Stimulated activated CD4-positive, alpha-beta T cell treated with anti-CD3 and anti-CD28 coated beads, Interleukin-4, amount 100 ng/mL, for 48 hours (primary cell): ENCODE measurements around the gene ALAD.
"Not testable (repeated sequence)": the region's sequence is repeated elsewhere in the genome, so short reads cannot be mapped to it uniquely, and the experiment has no call there.

ENCODE experiments used
- DNase-seq, 2 donors: peaks; one replicate each; pipeline ENCODE4 v3.0.0-alpha.2; 2020; ENCODE audit warnings: low read depth in 2 of 2

ALAD gene

DNA sequence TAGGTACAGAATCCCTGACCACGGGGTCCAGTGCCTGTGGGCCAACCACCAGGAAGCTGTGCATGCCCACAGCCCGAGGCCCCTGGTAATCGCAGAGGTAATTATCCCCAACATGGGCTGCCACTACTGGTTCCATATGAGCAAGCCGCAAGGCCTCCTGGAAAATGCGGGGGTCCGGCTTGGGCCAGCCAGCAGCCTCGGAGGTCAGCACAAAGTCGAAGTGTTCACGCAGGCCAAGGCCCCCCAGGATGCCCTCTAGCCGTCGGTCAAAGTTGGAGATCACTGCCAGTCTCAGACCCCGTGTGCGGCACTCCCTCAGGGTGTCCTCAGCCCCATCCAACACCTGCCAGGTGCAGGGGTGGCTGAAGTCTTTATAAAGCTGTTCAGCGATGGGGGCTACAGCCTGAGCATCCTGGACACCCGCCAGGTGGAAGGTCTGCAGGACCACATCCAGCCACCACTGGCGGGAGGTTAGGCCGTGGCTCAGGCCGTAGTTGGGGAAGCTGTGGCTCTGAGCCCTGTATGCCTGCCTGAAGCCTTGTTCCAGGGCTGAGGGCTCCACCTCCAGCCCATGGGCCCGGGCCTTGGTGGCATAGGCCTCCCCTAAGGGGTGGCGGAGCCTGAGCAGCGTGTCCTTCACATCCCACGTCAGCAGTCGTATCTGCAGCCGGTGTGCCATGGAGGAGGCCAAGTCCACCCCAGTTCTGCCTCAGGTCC is 27.2 kb downstream of the ALAD start:
- DNase-seq: no peak

DNA sequence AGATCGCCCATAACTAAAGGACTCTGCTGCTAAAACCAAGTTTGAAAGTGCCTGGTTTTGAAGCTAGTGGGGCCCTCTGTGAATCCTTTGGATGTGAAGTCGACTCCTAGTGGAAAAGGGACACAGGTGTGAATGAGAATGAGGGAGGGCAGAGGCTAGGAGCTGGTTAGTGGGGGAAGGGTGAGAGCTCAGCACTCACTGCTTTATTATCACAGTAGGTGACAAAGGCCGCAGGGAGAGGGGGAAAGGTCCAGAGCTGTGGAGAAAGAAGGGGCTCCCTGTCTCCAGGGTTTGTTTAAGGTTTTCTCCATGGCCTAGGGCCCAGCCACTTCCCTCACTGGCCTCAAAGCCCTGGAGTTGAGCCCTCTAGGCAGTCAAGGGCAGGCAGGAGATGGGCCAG is 27.8 kb downstream of the ALAD start:
- DNase-seq: no peak

DNA sequence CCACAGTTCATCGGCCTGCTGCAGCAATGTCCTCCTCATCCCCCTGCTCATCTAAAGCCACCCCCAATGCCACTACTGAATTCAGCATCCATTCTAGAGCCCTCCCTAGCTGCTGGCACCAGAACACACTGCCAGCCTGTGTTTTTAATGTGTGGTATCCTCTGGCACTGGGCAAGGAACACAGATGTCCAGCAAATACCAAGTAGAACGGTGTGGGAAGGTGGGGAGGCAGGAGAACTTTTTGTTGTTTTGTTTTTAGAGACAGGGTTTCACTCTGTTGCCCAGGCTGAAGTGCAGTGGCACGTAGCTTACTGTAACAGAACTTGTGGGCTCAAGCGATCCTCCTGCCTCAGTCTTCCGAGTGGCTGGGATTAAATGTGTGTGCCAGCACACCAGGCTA is 29.0 kb downstream of the ALAD start:
- DNase-seq: no peak

DNA sequence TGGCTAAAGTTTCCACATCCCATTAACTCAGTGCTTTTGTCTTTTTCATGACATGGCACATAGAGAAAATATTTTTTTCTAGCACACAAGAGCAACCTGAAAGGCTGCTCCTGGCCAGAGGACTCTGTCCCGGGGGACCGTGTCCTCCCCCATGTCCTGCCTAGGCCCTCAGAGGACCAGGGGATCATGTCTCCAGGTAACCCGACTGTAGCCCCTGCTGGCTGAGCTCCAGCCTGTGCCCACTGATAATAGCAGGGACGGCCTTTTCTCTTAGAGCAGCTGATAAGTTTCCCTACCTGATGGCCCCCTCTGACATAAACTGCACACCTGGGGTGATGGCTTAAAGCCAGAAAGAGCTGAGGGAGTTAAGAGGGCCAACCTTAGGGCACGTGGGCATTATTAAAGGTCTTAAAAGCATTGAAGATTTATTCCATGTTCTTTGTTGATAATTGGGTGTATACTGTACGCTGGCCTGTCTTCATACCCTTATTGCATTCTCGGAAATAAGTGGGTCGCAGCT is 30.2 kb downstream of the ALAD start:
- no peak for DNase-seq

- no peak for DNase-seq
Measured at GRCh38 chr9:113369855-113370140, 31.3 kb downstream of the ALAD start.

DNA sequence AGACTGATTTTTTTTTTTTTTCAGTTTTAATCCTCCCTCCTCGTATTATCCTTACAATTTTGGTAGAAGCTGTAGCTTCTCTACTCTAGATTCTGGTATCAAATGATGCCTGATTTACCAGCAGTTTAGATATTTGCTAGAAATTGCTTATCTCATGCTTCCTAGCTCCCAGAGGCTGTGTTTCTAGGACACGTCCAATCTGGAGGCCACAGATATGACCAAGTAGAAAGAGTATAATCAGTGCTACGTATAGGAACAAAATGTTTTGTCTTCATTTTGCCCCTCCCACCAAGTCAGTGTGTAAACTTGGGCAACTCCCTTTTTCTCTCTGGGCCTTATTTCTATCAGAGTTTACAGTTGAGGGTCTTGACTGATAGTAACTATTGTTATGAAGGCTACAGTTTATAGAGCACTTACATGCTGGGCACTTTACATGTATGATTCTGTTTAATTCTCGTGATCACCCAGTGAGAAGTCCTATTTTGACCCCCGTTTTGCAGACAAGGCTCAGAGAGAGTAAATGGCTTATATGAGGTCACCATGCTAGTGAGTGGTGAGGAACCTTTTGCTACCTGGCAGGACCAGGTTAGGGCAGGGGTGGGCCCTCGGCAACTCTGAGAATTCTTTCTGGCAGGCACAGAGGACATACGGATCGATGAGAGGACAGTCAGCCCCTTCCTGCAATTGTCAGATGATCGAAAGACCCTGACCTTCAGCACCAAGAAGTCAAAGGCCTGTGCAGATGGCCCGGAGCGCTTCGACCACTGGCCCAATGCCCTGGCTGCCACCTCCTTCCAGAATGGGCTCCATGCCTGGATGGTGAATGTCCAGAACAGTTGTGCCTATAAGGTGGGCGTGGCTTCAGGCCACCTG is 31.9 kb downstream of the ALAD start:
- no peak for DNase-seq

GRCh38 chr9:113368348-113368981 is 32.6 kb downstream of the ALAD start:
- DNase-seq: no peak

GRCh38 chr9:113365652-113366051 is 35.4 kb downstream of the ALAD start:
- DNase-seq: not testable (repeated sequence)

DNA sequence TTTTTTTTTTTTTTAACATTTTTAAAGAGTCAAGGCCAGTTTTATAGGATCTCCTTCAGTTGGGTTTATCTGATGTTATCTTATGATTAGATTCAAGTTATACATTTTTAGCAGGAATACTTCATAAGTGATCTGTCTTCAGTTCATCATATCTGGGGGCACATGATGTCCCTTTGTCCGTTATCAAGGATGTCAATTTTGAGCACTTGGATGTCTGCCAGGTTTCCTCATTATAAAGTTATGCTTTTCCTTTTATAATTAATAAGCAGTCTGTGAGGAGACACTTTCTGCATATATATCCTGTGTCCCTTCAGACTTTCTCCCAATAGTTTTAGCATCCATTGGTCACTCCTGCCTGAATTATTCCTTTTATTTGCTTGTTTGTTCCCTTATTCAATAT is 36.1 kb downstream of the ALAD start:
- DNase-seq: no peak

- no peak for DNase-seq
Measured at GRCh38 chr9:113363336-113363735, 37.7 kb downstream of the ALAD start.

GRCh38 chr9:113361304-113362018 is 39.6 kb downstream of the ALAD start:
- DNase-seq: peak in 1 of 2 donors; percentile 20

DNA sequence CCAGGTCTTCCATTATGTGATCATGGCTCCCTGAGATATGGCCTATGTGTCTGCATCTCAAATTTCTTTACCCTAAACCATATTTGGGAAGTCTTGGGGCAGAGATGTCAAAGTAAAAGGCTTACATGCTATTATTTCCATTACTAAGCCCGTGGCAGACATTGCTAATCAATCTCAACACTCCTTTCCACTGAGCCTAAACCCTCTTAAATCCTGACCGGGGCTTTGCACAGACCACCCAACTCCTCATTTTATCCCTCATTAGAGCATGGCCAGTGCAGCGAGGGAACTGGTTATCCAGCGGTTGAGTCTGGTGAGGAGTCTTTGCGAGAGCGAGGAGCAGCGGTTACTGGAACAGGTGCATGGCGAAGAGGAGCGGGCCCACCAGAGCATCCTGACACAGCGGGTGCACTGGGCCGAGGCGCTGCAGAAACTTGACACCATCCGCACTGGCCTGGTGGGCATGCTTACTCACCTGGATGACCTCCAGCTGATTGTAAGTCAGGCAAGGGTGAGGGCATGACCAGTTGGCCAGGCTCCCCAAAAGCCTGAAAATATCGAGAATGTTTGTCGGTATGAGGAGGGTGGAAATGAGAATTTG is 40.7 kb downstream of the ALAD start:
- DNase-seq: no peak

DNA sequence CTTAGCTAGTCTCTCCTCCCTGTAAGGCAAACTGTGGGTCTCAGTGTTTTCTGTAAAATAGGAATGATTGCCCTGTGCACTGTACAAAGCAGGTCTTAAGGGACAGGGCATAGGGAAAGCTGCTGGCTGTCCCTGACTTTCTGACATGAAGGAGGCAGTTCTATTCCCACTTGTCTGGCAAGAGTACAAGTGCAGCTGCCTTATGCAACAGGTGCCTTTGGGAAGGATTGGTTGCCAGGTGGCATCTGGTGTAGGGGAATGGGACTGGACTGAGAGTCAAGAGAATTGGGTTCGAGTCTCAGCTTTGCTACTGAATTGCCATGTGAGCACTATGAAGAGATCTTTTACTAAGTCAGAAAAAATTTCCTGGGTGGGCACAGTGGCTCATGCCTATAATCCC is 41.7 kb downstream of the ALAD start:
- no peak for DNase-seq

DNA sequence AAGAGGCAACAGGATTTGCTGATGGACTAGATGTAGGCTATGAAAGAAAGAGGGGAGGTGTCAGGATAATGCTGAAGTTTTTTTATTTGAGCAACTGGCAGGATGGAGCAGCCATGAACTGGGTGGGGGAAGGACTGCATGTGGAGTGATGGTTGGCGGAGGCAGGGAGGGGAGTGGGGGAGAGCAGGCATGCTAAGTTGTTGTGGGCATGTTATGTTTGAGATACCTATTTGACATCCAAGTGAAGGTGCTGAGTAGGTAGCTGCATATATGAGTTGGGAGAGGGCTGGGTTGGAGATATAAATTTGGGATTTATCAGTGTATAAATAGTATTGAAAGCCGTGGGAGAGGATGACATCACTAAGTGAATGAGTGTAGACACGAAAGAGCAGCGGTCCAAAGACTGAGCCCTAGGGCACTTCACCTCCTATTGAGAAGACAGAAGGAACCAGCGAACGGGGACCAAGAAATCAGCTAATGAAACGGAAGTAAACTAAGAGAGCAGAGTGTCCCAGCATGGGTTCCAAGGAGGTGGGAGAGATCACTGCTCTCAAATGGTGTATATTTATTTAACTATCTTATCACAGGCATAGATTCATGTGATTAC is 44.3 kb downstream of the ALAD start:
- no peak for DNase-seq

DNA sequence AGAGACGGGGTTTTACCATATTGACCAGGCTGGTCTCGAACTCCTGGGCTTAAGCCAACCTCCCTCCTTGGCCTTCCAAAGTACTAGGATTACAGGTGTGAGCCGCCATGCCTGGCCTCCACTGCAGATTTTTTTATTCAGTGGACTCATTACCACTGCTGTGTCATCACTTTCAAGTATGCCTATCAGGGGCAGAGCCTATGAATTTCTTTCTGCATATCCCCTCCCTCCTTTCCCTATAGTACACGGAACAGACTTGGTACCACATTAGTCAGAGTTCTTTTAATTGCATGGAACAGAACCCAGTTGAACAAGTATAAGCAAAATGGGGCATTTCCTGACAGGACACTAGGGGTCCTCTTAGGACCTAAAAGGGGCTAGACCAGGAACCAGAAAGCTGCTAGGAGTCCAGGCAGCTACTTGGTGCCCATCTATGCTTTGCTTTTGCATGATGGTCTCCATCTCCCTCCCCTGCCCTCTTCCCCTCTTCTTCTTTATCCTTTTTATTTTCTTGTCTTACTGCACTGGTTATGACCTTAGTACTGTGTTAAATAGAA is 46.0 kb downstream of the ALAD start:
- DNase-seq: no peak

GRCh38 chr9:113352411-113352810 is 48.7 kb downstream of the ALAD start:
- DNase-seq: no peak

DNA sequence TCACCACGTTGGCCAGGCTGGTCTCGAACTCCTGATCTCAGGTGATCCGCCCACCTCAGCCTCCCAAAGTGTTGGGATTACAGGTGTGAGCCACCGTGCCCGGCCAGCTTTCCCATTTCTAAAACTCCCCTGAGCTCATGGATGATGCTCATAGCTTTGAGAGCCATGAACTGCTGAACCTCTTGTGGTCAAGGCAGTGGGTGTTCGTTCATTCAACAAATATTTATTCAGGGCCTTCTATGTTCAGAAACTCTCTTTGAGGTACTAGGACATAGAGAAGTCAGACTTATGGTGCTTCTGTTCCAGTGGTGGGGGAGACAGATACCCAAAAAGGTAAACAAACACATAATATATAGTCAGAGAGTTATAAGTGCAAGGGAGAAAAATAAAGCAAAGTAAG is 49.1 kb downstream of the ALAD start:
- no peak for DNase-seq

- peak in 1 of 2 donors; percentile 12 for DNase-seq
Measured at GRCh38 chr9:113350937-113351336, 50.1 kb downstream of the ALAD start.

GRCh38 chr9:113350107-113350661 is 50.9 kb downstream of the ALAD start:
- DNase-seq: no peak

DNA sequence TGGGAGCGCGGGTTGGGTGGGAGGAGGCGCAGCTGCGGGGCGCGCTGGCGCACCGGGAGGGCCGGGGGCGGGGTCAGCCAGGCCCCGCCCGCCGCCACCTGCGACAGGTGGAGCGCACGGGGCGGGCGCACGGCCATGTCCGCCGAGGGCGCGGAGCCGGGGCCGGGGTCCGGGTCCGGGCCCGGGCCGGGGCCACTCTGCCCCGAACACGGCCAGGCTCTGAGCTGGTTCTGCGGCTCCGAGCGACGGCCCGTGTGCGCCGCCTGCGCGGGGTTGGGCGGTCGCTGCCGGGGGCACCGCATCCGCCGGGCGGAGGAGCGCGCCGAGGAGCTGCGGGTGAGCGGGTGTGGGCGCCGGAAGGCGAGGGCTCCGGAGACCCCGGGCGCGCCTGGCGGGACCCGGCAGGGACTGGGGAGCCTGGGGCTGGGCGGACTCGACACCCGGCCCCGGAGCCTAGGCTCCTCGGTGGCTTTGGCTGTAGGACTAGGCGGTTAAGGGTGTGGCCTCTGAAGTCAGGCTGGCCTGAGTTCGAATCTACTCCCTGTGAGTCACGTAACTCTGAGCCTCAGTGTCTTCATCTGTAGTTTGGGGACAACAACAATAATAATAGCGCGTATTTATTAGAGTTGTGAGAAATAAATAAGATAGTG is 51.5 kb downstream of the ALAD start, which contains the start of gene BSPRY:
TSS of gene BSPRY (plus strand) at position 97 of the 650 bp plus-strand sequence. CDS start at position 136, 39 bp downstream.
- DNase-seq: peak in 1 of 2 donors; percentile 24
